GM18858 (cell line): ENCODE results near the gene PPFIA2.

Source experiments
- ATAC-seq: cut with Tn5 transposase; IDR thresholded peaks from one replicate; pipeline ENCODE4 v1.9.1; 2021; ENCODE audit not compliant: unreplicated experiment

Gene PPFIA2

GRCh38 chr12:81759190-81760051, at the start of gene PPFIA2:
PPFIA2 (minus strand) TSS chr12:81759350.
- no peak for ATAC-seq

DNA sequence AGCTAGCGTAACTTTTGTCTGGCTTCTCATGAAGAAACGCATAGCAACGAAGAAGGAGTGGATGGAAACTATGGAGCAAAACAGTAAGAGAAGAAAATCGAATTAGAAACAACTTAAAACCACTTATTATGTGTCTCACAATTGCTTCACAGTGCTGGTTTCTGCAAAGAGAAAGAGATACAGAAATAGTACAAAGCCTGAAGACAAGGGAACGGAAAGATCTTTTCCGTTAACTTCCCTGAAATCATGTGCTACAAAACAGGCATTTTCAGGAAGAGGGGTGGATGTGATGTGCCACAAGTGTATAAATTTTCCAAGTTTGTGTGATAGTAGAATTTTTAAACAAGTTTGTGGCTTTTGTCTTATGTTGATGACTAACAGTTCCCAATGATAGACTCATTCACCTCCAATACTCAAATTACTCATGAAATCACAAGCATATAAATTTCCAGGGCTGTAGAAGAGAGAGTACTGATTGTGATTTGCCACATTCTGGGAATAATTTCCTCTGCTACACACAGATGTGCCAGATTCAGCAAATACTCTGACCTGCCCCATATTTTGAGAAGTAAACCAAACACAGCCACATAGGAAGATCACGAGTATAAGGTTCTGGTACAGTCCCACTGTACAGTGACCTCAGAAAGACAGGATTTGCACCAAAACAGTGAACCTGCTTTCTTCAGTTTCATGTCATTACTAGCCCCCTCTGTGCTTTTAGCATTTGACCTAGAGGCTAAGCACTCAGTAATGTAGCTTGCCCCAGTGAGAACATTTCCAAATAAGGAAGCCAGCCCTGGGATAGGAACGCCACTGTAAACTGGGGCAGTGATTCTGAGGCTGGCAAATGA, 41.4 kb upstream of the PPFIA2 start:
- no peak for ATAC-seq

DNA sequence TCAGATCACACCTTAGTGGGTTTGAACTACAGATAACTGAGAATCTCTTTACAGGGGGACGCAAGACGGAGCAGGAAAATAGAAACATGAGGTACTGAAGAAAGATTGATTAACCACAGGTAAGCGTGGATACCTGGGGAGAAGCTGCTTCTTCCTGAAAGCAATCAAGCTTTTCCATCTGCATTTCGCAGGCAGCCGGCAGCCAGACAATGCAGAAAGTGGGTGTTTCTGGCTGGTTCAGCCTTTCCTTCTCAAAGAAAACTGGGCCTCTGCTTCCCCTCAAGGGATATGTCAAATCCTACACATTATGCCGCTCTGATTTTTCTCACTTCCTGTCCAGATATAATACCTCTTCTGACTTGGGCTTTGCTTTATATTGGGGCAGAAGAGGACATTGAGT, 39.1 kb upstream of the PPFIA2 start:
- ATAC-seq = no peak

- no peak for ATAC-seq
These were observed 38.0 kb upstream of the PPFIA2 start for GRCh38 chr12:81797100-81797499.

DNA sequence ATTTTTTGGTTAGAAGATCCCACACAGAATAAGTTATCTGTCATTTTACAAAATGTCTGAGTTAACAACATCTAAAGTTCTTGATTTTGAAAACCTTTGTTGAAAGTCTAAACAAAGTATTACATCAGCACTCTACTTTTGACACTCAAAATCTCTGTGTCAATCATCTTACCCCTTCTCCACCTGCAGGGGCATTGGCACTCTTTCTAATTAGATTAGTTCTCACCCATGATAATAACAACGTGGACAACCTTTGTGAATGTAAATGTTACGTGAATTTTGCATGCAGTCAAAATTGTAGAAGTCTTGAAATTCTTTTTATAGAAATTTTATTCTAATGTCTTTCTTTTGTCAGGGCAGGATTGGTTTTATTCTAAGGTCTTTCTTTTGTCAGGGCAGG, 33.5 kb upstream of the PPFIA2 start:
- no peak for ATAC-seq

DNA sequence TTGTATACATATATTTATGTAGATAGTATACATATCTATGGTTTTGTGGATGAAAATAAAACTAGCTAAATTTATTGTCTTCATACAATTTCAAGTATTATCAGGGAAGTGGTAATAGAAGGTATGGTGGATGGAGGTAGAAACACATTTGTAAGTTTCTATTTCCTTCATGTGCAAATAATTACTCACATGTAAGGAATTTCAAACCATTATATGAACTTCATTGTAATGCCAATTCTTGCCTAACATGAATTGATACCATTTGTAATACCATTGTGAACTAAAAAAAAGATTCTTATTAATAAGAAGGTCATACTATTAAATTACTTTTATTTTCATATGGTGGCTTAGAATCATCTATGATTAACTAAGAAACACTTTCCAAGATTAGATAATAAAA, 20.1 kb upstream of the PPFIA2 start:
- no peak for ATAC-seq

GRCh38 chr12:81778719-81779118, 19.6 kb upstream of the PPFIA2 start:
- ATAC-seq = no peak

DNA sequence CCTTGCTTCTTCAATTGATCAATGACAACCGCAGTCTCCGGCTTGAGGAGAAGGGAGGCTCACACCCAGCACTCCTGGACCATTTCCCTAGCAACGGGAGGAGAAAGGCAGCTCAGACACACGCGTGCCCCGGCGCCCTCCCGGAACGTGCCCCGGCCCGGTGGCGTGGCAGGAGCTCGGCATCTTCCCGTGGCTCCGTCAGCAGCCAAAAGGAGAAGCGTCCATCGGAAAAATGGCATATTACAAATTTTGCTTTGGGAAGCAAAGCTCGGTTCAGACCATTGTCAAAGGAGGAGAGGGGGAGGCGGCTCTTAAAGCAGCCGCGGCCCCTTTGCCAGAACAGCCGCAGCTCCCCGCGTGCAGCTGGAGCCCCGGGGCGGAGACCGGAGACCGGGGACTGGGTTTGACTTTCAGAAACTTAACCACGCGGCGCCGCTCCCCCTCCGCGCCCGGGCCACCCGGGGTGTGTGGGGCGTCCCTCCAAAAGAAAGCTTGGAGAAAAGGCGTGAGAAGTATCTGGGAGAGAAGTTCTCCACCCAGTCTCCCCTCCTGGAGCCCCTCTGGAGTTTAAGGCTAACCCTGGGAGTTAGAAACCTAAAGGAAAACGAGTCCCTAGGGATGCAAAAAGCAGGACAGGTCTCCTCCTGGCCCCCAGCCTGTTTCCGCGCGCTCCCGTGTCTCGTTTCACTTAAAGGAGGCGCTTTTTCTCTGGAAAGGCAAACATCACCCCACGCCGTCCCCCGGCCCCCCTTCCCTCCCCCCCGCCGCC, 545 bp downstream of the PPFIA2 start:
- ATAC-seq = no peak

DNA sequence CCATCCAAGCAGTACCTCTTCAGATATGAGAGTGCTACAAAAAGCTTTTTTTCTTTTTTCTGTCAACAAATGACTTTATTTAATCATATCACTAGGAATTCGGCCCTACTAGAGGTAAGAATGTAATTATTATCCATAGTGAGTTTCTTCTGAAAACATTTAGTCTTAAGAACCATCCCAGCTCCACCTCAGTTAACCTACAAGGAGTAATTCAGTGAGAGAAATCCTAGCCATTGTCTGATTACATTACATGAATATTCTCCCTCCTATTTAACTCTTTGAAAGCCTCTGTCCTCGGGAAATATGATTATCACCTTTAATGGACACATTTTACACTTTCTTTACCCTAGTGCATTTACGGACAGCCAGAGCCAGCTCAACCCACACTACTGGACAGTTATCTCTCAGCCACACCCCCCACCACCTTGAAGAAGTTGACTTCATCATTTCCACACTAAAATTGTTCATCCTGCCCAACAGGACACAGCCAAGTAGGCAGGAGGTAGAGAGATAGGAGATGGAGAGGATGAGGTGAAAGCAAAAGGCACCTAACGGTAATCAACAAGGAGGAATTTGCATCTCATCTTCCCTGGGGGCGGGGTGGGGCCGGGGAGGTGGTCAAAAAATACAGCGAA, 1.3 kb downstream of the PPFIA2 start:
- ATAC-seq = no peak

DNA sequence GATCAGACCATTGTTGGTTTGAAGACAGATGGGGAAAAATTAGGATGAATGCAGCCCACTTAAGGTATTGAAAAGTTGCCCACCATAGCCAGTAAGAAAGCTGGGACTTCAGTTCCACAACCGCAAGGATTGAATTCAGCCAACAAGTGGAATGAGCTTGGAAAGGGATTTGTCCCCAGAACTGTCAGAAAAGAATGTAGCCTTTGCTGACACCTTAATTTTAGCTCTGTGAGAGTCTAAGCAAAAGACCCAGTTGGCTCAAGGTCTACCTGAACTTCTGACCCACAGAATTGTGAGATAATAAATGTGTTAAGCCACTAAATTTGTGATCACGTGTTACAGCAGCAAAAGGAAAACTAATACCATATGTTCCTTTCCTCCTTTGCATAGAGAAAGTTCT, 29.4 kb downstream of the PPFIA2 start:
- no peak for ATAC-seq

DNA sequence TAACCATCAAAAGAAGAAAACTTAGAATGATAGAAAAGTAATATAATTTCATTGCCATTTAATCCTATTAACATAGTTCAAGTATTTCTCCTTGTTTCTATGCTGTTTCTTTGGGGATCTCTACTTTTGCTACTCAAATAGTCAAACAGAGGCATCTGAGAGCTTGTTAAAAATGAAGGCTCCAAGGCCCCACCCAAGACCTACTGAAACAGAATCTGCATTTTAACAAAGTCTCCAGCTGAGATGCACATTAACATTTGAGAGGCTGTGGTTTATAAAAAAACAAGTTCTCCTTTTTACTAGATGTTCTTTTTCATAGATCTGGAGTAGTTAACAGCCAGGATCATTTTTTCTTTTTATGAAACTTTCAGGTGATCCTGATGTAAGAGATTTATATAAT, 31.8 kb downstream of the PPFIA2 start:
- no peak for ATAC-seq

DNA sequence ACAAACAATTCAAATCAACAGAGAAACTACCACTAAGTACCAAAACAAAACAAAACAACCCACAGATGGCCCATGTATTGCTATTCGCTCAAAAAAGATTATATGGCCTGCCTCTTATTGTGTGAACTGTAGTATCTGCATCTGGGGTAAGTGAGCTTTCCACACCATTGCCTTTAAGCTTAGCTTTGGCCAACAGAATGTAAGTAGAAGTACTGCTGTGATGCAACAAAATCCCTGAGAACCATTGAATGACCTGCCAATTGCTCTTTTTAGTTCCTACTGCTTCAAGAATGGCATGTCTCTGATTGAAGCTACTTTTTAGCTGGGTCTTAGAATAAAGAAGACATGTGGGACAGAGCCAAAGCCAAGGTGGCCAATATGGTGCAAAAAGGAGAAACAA, 32.5 kb downstream of the PPFIA2 start:
- no peak for ATAC-seq

- ATAC-seq = no peak
These were observed 35.8 kb downstream of the PPFIA2 start for GRCh38 chr12:81723361-81723760.

DNA sequence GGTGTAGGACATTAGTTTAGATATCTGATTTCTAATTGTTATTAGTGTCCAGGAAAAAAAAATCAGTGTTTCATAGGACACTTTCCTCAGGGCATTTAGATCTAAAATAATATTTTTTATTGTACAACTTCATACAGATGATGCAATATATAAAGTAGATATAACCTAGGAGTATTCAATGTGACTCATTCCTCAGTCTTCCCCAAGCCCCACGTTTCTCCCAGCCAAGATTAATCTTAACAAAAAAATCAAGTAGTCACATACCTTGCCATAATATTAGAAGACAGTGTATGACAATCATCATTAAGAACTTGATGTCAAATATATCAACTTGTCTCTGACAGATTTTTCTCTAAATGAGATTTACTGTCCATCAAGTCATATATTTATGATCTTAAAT, 37.1 kb downstream of the PPFIA2 start:
- no peak for ATAC-seq

- no peak for ATAC-seq
These were observed 40.5 kb downstream of the PPFIA2 start for GRCh38 chr12:81718616-81719015.

DNA sequence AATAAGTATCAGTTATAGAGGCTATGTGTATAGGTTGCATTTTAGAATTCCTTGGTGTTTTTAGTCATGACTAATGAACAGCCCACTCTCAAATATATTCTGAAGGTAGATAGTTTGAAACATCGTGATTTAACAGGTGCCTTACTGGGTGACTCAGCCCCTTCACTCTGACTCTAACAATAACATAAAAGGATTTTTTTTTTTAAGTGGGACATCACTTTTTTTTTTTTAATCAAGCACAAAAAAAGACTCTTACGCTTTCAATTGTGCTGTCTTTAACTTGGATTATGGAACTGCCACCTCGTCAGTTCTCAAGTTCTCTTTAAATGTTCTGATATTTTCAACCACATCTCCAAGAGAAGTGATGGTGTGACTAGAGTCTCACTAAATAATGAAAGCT, 46.6 kb downstream of the PPFIA2 start:
- ATAC-seq = no peak

- ATAC-seq = no peak
These were observed 53.6 kb downstream of the PPFIA2 start for GRCh38 chr12:81705586-81705985.

- ATAC-seq = no peak
These were observed 59.6 kb downstream of the PPFIA2 start for GRCh38 chr12:81699551-81699950.

- ATAC-seq = no peak
These were observed 67.1 kb downstream of the PPFIA2 start for GRCh38 chr12:81692008-81692407.

DNA sequence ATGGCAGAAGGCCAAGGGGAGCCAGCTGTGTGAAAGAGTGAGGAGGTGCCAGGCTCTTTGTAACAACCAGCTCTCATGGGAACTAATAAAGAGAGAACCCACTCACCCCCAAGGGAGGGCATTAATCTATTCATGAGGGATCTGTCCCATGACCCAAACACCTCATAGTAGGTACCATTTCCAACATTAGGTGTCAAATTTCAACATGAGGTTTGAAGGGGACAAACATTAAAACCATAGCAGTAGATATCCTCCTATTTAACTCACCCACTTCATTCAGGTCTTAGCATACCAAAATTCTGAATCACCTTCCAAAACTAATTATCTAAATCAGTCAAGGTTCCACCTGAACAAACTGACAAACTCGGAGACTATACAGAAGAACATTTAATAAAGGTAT, 75.3 kb downstream of the PPFIA2 start:
- no peak for ATAC-seq

GRCh38 chr12:81679614-81680013, 79.5 kb downstream of the PPFIA2 start:
- ATAC-seq = no peak
